Midbrain (tissue), 1 donor: ENCODE data around the gene PER1.

Source experiments
- DNase-seq: peaks from one replicate; lab custom pipeline; 2025; lab: John Stamatoyannopoulos, UW

PER1 gene

DNA sequence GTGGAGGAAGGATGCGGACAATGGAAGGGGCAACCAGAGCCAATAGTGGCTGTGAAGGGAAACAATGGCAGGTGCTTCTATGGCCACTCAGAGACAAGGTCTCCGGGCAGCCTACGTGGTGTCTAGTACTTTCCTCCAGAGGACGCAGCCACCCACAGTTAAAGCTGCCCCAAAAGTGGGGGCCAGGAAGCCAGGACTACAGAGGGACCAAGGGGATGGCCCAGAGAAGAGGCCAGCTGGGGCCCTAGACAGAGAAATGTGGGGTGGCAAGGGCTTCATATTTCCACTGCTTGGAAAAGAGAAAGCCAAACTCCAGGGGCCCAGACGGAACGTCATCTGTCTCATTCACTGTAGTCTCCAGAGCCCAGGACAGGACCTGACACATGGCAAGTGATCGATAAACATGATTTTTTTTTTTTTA is 837 bp upstream of the PER1 start:
- DNase-seq: no peak

DNA sequence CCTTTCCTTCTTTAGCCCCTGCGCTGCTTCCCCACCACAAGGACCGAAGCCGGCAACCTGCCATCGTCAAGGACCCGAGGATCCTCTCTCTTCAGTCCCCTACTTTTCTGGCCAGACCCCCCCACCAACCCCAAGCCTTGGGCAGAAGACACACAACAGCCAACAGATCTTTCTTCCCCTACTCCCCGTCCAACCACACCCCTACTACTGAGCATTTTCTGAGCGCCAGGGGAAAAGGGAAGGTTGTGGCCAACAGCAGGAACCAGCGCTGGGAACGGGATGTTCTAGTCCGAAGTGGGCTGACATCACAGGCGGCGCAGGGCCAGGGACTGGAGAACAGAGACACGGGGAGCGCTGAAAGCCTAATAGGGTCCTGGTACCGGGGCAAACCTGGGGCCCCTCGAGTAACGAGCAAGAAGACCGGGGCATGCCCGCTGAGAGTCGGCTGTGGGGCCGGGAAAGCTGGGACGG is 528 bp downstream of the PER1 start:
- DNase-seq: peak; percentile 68

DNA sequence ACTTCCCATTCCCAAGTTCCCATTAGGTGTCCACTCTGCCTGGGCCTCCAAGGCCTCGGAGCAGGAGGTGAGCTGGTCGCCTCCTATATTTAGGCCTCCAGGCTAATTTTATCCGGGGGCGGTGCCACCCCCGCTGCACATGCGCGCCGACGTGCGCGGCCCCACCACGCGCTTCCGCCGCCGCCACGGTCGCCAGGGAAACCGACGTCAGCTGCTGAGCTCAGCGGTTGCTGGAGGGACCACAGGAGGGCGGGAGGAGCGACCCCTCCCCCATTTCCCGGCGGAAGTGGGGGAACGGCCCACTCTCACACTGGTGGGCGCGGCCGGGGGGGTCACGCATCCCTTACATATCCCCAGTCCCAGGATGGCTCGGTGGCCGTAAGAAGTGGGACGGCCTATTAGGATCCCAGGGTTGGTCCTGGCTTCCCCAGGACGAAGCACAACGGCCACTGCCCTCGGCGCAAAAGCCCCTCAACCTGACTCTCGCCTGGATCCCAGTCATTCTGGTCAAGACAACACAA is 1.0 kb downstream of the PER1 start:
- DNase-seq: peak; percentile 84

DNA sequence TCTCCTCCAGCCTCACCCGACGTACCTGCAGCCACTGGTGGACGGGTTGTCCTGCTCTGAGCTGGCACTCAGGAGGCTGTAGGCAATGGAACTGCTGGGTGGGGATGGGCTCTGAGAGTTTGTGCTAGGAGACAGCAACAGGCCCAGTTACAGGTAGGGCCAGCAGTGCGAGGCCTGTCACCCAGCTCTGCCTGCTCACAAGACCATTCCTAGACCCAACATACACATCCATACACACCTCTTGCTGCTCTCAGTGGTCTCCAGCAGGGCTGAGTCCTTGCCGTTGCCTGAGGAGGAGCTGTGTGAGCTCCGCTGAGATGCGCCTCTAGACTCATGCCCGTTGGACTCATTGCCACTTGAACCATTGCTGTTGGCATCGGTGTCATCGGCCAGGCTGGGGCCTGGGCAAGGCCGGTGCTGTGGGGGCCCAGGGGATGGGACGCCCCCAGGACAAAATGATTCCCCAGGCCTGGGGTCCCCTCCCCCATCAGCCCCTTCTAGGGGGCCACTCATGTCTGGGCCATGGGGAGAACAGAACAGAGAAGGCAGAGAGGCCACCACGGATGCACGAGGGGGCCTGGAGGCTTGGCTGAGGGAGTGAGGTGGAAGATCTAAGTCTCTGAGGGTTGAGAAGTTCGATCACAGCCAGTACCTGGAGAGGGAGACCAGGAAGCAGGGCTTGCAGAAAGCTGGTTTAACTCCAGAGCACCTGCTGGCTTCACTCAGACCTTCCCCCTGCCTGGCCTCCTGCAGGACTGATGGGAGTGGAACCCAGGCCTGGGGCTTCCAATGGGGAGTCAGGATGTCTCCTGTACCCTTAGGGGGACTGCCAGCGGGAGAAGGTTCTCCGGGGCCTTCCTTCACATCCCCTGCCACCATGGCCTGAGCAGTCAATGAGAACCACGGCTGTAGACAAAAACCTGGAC is 1.7 kb downstream of the PER1 start:
- no peak for DNase-seq

DNA sequence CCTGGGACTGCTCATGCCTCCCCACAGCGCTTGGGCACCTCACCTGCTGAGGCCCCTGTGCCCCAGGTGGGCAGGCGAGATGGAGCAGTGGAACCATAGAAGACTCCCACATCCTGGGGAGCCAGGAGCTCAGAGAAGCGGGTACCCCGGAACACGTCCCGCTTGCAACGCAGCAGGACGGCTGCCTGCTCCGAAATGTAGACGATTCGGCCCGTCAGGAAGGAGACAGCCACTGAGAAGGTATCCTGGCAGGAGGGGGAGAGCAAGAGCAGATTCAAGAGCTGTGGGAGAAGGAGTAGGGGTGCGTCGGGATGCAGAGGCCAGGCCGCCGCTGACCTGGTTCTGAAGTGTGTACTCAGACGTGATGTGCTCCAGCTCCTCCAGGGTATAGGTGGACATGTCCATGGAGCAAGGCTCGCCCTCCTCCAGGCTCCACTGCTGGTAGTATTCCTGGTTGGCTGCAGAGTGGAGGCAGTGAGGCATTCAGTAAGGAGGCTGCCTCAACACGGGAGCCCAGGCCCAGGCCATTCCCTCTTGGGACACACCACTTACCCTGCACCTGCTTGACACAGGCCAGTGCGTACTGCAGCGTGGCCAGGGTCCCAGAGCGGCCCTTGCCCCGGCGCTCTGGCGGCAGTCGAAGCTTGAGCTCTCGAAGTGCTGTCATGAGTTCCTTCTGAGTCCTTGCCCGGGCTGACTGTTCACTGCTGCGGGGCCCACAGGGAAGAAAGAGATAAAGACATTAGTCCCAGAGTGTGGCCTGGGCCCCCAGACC is 2.6 kb downstream of the PER1 start:
- DNase-seq: no peak

DNA sequence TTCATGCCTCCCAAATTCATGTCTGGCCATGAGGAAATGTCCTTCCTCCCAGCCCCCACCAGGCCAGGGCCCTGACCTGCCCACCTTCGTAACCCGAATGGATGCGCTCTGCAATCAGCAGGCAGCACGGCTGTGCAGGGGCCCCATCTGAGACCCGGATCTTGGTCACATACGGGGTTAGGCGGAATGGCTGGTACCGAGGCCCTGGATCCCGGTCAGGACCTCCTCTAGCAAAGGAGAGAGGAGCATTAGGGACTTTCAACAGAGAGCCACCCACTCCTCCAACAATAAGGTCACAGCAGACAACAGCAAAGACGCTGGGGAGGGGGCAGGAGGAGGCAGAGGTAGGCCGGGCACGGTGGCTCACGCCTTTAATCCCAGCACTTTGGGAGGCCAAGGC is 3.6 kb downstream of the PER1 start:
- no peak for DNase-seq

DNA sequence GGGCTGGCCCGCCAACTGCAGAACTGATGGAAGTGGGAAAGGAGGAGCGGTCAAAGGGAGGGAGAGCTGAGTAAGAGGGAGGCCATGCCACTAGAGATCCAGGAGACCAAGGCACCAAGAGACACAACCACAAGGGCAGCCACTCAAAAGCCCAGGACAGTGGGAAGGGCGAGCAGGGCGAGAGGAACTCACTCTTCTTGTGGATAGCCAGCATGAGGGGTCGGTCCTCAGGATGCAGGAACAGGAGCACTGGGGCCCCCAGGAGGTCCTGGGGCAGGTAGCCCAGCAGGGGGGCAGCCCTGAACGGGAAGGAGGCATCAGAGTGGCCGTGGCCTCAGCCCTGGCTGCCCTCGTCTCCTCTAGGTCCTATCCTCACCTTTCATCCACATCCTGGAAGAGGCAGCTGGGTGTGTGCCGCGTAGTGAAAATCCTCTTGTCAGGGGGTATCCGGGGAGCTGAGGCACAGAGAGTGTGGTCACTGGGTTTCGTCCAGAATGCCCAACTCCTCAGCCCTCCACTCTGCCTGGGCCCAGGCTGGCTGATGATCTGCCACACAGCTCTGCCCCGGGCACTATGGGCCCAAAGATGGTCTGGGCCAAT is 4.3 kb downstream of the PER1 start:
- no peak for DNase-seq

DNA sequence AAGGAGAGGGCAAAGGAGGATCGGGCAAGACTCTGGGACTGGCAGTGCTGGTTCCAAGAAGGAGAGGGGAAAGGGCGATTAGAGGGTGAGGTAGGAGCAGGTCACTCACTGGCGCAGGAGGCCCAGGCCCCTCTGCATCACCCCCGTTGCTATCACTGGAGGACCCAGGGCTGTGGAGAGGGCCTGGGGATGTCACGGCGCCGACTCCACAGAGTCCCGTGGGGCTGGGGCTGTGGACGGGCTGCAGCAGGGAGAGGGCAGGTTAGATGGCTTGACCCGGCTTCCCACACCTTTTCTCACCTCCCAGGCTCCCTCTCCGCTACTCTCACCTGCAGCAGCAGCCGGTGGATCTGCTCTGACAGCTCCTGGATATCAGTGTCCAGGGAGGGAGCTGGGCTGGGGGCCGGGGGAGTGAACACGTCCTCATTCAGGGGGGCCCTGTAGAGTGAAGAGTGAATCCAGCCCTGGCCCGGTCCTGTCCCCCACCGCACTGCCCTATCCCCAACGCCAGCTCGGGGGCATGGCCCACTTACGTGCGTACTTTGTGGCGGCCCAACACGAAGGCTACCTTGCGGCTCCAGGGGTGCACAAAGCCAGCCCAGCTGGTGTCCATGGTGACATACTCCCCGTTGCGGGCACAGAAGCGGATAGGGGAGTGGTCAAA is 4.9 kb downstream of the PER1 start:
- no peak for DNase-seq

DNA sequence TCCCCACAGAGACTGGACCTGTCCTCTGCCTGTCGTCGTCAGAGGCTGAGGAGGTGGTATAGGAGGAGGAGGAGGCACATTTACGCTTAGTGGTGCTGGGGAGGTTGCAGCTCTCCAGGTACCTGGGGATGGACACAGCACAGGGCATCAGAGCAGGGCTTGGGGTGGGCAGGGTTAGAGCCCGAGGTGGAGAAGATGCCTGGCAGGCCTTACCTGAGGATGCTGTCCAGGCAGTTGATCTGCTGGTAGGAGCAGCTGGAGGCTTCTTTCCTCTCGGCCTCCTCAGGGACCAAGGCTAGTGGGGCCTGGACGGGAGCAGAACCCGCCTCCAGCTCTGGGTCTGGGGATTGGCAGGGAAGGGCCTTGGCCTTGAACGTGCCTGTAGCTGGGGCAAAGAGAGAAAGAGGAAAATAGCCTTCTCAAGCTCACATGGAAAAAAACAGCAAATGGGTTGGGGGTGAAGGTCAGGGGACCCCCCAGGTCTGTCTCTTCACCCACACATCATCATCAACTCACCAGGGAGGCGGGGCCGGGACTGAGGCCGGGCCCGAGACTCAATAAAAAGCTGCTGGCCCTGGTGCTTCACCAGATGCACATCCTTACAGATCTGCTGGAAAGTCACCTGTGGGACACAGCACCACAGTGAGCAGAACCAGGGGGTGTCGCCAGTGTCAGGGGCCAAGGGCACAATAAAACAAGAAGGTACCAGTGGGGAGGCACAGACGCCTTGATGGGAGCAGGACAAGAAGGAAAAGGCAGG is 5.6 kb downstream of the PER1 start:
- no peak for DNase-seq

DNA sequence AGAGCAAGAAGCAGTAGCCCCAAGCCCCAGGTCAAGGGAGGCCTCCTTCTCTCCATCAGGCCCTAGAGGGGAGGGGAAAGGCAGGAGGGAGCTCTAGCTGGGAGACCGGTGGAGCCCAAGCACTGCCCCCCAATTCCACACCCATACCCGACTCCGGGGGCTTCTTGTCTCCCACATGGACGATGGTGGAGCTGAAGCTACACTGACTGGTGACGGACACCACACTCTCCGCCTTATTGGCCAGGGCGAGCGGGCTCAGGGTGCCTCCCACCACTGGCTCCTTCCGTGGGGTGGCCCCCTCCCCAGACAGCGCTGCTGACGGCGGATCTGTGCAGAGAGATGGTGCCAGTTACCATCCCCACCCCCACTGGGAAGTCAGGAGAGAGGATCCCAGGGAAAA is 6.4 kb downstream of the PER1 start:
- no peak for DNase-seq

DNA sequence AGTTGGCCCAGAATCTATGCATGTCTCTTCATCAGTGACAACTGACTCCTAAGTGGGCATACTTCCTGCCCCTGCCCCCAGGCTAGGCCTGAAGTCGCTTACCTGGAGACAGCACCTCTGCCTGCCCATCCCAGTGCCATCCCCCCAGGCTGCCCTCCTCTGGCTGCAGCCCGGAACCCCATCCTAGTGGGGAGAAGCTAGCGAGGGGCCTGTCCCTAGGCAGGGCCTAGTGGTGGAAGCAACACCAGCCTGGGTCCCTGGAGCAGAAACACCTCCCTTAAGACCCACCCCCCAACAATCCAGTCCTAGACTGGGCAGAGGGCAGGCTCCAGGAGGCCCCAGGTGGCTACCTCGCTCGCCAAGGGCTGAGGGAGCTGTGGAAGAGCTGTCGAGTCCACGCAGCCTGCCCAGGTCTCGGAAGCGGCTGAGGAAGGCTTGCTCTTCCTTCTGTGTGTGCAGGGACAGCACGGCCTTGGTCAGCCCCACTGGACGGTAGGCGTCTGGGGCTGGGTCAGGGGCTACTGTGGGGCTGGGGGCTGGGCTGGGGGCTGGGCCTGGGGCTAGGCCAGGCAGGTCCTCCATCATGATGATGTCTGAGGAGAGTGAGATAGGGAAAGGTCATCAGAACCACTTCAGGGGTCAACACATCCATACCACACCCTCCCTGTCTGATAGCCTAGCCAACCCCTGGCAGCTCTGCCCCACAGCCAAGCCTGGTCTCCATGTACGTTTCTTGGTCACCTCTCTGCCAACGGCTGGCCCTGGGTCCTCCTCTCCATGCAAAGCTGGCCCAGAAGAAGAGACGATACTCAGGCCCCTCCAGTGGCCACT is 7.6 kb downstream of the PER1 start:
- no peak for DNase-seq

DNA sequence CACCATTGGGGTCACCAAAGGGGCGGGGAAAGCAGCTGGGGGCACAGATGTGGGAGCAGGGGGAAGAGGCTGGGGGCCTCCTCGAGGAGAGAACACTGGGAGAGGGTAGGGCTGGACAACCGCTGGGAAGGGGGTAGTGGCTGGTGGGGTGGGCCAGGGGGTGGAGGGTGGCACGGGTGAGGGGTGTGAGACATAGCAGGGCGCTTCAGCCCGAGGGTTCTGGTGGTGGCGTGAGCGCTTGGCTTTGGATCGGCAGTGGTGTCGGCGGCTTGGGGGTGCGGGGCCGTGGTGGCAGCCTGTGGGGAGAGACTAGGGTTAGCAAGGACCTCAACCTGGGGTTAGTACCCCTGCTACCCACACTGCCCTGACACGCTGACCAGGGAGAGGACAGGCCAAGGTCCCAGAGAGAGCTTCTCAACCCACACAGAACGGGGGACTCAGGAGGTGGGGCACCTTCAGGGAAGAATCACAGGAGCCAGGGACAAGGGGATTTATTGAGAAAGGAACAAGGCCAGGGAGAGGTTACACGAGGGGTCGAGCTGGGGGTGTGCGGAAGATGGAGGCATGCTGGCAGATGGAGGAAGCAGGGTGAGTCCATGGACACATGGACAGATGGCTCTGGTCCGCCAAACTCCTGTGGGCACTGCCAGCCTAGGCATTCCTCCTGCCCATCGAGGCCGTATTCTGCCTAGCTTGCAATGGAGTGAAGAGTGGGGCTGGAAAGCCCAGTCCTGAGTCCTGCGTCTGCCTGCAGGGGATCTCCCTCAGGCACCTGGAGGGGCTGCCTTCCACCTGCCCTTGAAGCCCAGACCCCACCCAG is 8.4 kb downstream of the PER1 start:
- no peak for DNase-seq

DNA sequence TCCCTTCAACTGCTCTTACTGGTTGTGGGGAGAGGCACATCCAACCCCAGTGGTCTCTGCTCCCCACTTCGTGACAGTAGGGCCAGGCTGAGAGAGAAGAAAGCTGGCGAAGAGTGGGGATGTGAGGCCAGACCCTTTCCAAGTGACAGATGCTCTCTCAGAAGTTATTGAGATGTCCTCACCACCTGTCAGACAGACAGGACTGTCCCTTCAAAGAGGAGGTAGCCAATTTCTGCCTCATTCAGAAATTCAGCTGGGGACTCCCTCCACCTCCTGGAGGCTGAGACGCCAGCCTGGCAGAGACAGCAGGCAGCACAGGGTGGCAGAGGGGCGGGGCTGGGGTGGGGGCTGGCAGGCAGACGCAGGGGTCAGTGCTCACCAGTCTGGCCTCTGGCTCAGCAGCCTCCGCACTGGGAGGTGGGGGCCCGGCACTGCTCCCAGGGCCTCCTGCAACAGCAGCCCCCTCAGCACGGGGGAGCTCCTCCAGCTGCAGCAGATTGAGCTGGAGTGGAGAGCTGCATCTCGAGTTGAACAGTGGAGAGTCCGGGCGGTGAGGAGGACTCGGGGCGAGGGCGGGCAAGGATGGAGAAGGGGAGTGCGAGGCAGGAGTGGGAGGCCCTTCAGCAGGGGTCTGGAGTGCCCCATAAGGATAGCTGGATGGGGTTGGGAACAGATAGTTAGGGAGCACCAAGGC is 9.2 kb downstream of the PER1 start:
- DNase-seq: no peak

DNA sequence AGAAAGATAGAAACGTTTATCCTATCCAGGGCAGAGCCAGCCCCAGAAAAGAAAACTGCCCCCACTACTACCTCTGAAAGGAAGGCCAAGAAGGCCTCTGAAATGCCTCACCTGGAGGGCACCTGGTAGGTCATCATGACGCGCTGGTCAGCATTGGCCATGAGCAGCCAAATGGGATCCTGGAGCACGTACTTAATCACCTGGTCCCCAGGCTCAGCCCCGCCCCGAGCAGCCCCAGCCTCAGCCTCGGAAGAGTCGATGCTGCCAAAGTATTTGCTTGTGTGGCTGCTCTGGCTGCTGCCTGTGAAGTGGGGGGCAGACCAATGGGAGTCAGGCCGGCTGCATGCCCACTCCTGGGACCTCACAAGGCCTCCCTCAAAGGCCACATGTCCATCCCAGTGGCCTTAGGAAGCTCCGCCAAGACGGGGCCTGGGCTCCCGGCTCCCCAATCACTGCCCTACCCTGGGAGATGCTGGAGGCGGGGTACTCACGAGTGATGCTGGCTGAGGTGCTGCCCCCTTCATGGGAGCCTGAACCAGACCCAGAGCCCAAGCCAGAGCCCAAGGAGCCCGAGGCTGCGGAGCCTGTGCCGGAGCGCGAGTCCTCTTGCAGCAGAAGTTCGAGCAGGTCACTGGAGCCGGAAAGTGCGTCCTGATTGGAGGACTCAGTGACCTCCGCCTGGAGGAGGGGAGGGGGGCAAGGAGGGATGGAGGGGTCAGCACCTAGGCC is 9.9 kb downstream of the PER1 start:
- DNase-seq: no peak

DNA sequence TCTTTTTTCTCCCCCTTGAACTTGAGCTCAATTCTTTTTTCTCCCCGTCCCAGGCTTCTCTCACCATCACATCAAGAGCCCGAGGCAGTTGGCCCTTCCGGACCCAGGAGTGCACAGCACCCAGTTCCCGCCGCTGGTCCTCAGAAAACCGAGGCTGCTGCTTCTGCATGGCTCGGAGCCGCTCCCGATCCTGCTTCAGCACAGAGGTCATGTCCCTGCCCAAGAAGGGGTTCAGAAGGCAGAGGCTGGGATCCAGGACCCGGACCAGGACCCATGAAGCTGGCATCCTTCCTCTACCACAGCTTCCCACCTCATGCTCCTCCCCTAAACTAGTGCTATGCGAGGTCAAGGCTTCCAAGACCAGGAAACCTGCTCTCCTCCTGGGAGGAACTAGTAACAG is 10.5 kb downstream of the PER1 start:
- no peak for DNase-seq

DNA sequence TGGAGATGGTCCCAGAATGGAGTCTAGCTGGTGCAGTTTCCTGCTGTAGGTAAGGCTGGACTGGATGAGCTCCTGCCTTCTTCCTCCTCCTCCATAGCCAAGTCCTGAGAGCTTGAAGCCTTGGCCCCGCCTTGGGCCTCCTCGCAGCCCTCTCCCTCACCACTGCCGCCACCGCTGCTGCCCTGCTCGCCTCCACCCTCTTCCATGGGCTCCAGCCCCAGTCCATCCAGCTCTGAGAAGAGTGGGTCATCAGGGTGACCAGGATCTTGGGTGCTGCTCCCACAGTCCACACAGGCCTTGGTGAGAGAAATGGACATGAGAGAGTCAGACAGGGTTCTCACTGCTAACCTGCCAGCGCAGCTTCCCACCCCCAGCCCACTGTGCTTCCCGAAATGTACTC is 11.2 kb downstream of the PER1 start:
- DNase-seq: no peak

DNA sequence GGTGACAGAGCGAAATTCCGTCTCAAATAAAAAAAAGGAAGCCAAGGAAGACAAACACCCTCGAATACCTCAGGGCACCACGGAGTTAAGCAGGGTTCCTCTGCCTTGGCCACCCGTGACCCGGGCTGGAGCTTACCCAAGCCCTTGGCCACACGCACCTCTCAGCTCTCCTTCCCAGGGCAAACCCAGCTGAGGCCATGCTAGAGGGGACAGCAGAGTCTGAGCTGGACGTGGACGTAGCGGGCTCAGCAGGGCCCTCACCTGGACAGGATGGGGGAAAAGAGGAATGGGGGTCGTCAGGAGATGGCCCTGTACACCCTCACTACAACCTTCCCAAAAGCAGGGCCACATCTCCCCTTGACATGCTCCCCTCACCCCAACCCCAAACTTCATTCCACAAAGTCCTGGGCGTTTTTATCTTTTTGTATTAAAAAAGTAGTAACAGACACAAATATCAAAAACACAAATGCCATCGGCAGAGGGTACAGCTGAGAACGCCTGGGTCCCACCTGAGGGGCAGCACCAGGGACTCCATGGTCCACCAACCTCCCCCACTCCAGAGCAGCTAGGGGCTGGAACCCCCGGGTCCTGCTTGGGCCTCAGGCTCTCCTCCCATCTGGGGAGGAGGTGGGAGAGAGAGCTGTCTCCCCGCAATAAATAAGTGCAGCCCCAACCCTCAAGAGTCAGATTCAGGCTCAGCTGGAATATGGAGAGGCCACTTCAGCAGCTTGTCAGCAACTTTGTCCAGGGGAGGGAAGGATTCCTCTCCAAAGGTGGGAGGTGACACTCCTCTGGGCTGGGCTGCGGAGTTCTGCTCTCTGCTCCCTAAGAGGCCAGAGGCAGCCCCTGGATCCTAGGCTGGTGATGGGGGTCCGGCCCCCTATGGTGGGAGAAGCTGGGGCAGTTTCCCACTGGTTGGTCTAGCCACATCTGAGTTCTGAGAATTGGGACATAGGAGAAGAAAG is 11.9 kb downstream of the PER1 start:
- no peak for DNase-seq
